ENCODE measurements around the gene SLC18A2. TPM values are rescaled to one million over a fixed set of nuclear protein-coding genes. Genes with fewer than 3 reads are reported as not detected.
"Not testable (repeated sequence)": the region's sequence is repeated elsewhere in the genome, so short reads cannot be mapped to it uniquely, and the experiment has no call there.

SLC18A2 gene
- total RNA-seq, 2 experiments from 2014 or later = not detected

GRCh38 chr10:117303451-117303850 lies 62.5 kb downstream of the SLC18A2 start:
- H3K4me1 Mint-ChIP-seq, H3K27ac Mint-ChIP-seq, H3K27me3 Mint-ChIP-seq, DNase-seq, H3K4me3 Mint-ChIP-seq: not testable (repeated sequence)
- Mint-ChIP-seq H3K36me3 (peaks cover 53% of the 10 kb centered on the region), H3K9me3 (peaks cover 19% of the 10 kb centered on the region)

GRCh38 chr10:117306674-117307073 lies 65.8 kb downstream of the SLC18A2 start:
- DNase-seq = no peak
- Mint-ChIP-seq H3K27ac (no peak overlapping the region), H3K9me3 (peaks cover 8% of the 10 kb centered on the region), H3K36me3 (peaks cover 45% of the 10 kb centered on the region), H3K27me3 (no peaks in the 10 kb centered on the region), H3K4me3 (no peak overlapping the region), H3K4me1 (peaks cover 17% of the 10 kb centered on the region)

GRCh38 chr10:117311261-117311660 lies 70.3 kb downstream of the SLC18A2 start:
- no peak overlapping the region for H3K27ac Mint-ChIP-seq
- no peaks in the 10 kb centered on the region for H3K9me3 Mint-ChIP-seq
- H3K36me3 Mint-ChIP-seq = peaks cover 24% of the 10 kb centered on the region
- H3K27me3 Mint-ChIP-seq = no peaks in the 10 kb centered on the region
- no peak overlapping the region for H3K4me3 Mint-ChIP-seq
- DNase-seq = no peak
- peaks cover 18% of the 10 kb centered on the region for H3K4me1 Mint-ChIP-seq

- Mint-ChIP-seq H3K27me3 (no peaks in the 10 kb centered on the region), H3K4me1 (peaks cover 18% of the 10 kb centered on the region), H3K9me3 (no peaks in the 10 kb centered on the region), H3K4me3 (no peak overlapping the region), H3K27ac (no peak overlapping the region), H3K36me3 (peaks cover 25% of the 10 kb centered on the region)
- DNase-seq = no peak
These were observed 71.5 kb downstream of the SLC18A2 start for GRCh38 chr10:117312430-117312829.

DNA sequence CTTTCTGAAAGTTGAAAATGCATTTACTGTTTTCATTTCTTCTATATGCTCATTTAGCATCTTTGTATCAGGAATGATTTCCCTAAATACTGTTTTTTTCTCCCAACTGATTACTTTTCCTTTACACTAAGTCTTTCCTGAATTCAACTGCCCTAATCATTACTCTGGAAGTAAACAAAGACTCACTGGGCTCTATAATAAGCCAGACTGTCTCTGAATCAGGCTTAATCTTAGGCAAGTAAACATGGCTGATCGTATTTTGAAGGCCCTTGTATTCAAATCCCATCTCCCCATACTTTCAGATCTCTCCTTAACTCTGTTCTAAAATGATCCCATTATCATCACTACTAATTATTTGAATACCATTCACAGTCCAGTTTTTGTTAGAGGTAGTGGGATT lies 72.7 kb downstream of the SLC18A2 start:
- H3K9me3 Mint-ChIP-seq = no peaks in the 10 kb centered on the region
- peaks cover 25% of the 10 kb centered on the region for H3K36me3 Mint-ChIP-seq

DNA sequence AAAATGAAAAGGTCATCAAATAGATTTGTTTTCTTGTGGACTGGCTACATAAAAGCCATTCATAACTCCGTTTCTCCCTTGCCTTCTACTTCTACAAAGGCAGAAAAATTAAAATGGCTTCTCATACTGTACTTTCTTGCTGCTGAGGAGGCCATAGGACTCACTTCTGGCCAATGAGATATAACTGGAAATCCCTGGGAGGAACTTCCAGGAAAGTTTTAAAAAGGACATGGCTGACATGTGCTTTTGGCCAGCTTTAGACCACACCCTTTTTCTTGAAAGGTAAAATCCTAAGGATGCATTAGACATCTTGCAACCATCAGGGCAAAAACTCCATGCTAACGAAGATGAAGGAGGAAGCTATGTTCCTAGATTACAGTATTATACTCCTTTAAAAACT lies 75.8 kb downstream of the SLC18A2 start:
- Mint-ChIP-seq H3K4me3 (no peak overlapping the region), H3K9me3 (no peaks in the 10 kb centered on the region), H3K36me3 (peaks cover 18% of the 10 kb centered on the region)

More for the DNA sequence above, 72.7 kb downstream of the SLC18A2 start:
- Mint-ChIP-seq H3K4me1 (peaks cover 18% of the 10 kb centered on the region), H3K27me3 (no peaks in the 10 kb centered on the region), H3K27ac (no peak overlapping the region), H3K4me3 (no peak overlapping the region)
- no peak for DNase-seq

GRCh38 chr10:117318909-117319308 lies 78.0 kb downstream of the SLC18A2 start:
- Mint-ChIP-seq H3K36me3 (peaks cover 4% of the 10 kb centered on the region), H3K4me1 (peaks cover 2% of the 10 kb centered on the region), H3K27ac (no peak overlapping the region)

More for the DNA sequence above, 75.8 kb downstream of the SLC18A2 start:
- H3K27ac Mint-ChIP-seq = no peak overlapping the region
- H3K27me3 Mint-ChIP-seq = no peaks in the 10 kb centered on the region
- no peak for DNase-seq
- H3K4me1 Mint-ChIP-seq = peaks cover under 1% of the 10 kb centered on the region

DNA sequence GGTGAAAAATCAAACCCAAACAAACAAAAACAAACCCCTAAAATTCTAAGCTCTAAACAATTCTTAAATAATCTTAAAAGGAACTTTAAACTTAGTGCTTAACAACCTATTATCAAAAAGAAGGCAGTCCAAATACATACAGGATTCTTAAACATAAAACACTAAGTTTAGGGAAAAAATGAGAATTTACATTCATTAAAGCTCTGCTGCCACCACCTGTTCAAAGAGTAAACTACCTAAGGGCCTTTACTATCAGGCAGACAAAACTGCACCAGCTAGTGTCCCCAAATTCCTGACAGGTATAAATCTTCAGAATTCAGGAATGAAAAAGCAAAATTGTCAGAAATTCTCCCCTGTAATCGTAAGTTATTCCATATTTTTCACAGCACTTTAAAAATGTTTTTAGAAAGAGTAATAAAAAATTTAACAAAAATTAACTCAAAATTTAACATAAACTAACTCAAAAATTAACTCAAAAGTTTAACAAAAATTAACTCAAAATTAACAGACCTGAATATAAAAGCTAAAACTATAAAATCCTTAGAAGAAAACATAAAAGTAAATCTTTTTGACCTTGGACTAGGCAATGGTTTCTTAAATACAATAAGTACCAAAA lies 79.2 kb downstream of the SLC18A2 start:
- Mint-ChIP-seq H3K36me3 (peaks cover 4% of the 10 kb centered on the region), H3K27me3 (no peaks in the 10 kb centered on the region), H3K4me1 (peaks cover 2% of the 10 kb centered on the region), H3K4me3 (no peak overlapping the region), H3K9me3 (no peaks in the 10 kb centered on the region), H3K27ac (no peak overlapping the region)
- DNase-seq = no peak

More at GRCh38 chr10:117318909-117319308, 78.0 kb downstream of the SLC18A2 start:
- Mint-ChIP-seq H3K4me3 (no peak overlapping the region), H3K27me3 (no peaks in the 10 kb centered on the region), H3K9me3 (no peaks in the 10 kb centered on the region)
- DNase-seq = no peak

DNA sequence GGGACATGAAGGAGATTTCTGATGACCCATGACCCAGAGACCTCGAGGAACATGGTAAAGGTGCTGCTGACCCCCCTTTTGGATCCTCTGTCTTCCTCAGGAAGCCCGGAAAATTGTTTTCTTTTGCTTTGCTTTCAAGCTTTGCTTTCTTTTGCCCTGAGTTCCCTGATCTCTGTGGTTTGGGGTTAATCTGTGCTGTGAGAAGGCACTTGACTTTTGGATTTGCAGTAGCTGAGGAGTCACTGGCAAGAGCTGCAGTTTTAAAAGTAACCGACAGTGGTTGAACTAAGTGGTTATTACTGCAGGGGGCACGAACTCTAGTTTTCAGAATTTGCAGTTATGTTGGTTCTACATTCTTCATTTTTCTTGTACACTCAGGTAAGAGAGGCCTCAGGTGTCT lies 81.3 kb downstream of the SLC18A2 start:
- H3K4me3 Mint-ChIP-seq = no peak overlapping the region
- DNase-seq = no peak
- H3K27ac Mint-ChIP-seq = no peak overlapping the region
- peaks cover 6% of the 10 kb centered on the region for H3K36me3 Mint-ChIP-seq
- no peaks in the 10 kb centered on the region for H3K27me3 Mint-ChIP-seq
- peaks cover 5% of the 10 kb centered on the region for H3K4me1 Mint-ChIP-seq
- peaks cover 4% of the 10 kb centered on the region for H3K9me3 Mint-ChIP-seq

DNA sequence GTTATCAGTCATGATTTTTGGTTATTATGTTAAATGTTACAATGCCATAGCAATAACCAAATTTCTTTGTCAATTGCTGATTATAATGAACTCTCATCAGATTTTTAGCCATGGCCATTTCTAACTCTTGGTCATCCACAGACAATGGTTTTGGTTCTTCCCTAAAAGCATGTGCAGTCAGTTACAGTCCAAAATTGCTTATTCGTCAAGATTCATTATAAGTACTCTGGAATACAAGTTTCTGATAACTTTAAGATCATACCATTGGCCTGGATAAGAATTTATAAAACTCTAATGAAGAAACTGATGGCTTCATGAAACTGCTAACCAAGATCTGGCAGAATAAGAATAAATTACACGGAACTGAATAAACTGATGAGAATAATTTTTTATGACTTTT lies 83.5 kb downstream of the SLC18A2 start:
- Mint-ChIP-seq H3K36me3 (peaks cover 6% of the 10 kb centered on the region), H3K27ac (no peak overlapping the region), H3K4me1 (peaks cover 5% of the 10 kb centered on the region), H3K27me3 (no peaks in the 10 kb centered on the region), H3K4me3 (no peak overlapping the region), H3K9me3 (peaks cover 4% of the 10 kb centered on the region)
- DNase-seq = no peak

GRCh38 chr10:117327262-117327661 lies 86.3 kb downstream of the SLC18A2 start:
- Mint-ChIP-seq H3K27ac (no peak overlapping the region), H3K4me3 (no peak overlapping the region), H3K9me3 (peaks cover 4% of the 10 kb centered on the region)

More at GRCh38 chr10:117327262-117327661, 86.3 kb downstream of the SLC18A2 start:
- Mint-ChIP-seq H3K27me3 (no peaks in the 10 kb centered on the region), H3K36me3 (peaks cover 20% of the 10 kb centered on the region), H3K4me1 (peaks cover 5% of the 10 kb centered on the region)
- no peak for DNase-seq

Other genes starting within 250 kb of the SLC18A2 start
- gene SHTN1, start 235.9 kb upstream of the SLC18A2 start, total RNA-seq = under 1 TPM; 0.08 TPM
- not detected for gene VAX1, start 102.8 kb upstream of the SLC18A2 start, total RNA-seq
- not detected for gene KCNK18, start 43.6 kb upstream of the SLC18A2 start, total RNA-seq
- 10 to 100 TPM; 19.7 to 20.4 TPM for gene PDZD8, start 134.3 kb downstream of the SLC18A2 start, total RNA-seq

All from activated naive CD8-positive, alpha-beta T cell treated with anti-CD3 and anti-CD28 coated beads for 36 hours (primary cell).